HG03064 (cell line): ENCODE measurements around the gene MDC1.
"Not testable (repeated sequence)": the region's sequence is repeated elsewhere in the genome, so short reads cannot be mapped to it uniquely, and the experiment has no call there.

Experiments
- ATAC-seq: cut with Tn5 transposase; IDR thresholded peaks from one replicate; pipeline ENCODE4 v1.9.1; 2021; ENCODE audit warnings: low read depth; ENCODE audit not compliant: unreplicated experiment

The MDC1 gene, protein sequence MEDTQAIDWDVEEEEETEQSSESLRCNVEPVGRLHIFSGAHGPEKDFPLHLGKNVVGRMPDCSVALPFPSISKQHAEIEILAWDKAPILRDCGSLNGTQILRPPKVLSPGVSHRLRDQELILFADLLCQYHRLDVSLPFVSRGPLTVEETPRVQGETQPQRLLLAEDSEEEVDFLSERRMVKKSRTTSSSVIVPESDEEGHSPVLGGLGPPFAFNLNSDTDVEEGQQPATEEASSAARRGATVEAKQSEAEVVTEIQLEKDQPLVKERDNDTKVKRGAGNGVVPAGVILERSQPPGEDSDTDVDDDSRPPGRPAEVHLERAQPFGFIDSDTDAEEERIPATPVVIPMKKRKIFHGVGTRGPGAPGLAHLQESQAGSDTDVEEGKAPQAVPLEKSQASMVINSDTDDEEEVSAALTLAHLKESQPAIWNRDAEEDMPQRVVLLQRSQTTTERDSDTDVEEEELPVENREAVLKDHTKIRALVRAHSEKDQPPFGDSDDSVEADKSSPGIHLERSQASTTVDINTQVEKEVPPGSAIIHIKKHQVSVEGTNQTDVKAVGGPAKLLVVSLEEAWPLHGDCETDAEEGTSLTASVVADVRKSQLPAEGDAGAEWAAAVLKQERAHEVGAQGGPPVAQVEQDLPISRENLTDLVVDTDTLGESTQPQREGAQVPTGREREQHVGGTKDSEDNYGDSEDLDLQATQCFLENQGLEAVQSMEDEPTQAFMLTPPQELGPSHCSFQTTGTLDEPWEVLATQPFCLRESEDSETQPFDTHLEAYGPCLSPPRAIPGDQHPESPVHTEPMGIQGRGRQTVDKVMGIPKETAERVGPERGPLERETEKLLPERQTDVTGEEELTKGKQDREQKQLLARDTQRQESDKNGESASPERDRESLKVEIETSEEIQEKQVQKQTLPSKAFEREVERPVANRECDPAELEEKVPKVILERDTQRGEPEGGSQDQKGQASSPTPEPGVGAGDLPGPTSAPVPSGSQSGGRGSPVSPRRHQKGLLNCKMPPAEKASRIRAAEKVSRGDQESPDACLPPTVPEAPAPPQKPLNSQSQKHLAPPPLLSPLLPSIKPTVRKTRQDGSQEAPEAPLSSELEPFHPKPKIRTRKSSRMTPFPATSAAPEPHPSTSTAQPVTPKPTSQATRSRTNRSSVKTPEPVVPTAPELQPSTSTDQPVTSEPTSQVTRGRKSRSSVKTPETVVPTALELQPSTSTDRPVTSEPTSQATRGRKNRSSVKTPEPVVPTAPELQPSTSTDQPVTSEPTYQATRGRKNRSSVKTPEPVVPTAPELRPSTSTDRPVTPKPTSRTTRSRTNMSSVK (N-terminal part only)

DNA sequence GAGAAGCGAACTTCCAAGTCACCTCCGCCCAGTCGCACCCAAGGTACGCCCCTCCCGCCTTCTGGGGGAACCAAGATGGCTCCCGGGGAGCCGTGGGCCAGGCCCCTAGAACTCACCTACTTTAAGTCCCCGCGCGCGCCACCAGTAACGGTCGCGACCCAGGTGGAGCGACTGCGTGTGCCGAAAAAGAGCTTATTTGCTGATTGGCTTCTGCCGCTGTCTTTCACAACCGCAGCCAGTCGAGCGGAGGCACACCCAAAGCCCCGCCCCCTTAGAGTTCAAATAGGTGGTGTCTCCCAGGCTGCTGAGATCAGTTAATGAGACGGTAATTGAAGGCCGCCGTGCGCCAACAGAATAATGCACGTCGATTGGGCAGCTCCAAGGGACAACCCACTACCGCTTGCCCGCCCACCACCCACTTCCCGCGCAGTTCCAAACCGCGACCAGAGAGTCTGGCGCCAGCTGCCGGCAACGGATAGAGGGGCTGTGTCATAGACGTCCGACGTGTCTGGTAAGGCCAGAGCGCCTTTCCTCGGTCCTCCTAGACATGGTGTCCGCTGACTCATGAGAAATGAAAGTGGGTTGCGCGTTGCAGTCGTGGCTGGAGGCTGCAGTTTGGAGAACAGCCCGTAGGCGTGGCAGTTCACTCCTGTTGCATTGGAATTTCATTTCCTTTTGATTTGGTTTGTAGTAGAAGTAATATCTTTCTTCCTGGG, at the start of gene MDC1:
MDC1 (minus strand) TSS at position 153 of the 716 bp plus-strand sequence. CDS start 2,106 bp downstream, outside the sequence.
- ATAC-seq: peak; percentile 65

DNA sequence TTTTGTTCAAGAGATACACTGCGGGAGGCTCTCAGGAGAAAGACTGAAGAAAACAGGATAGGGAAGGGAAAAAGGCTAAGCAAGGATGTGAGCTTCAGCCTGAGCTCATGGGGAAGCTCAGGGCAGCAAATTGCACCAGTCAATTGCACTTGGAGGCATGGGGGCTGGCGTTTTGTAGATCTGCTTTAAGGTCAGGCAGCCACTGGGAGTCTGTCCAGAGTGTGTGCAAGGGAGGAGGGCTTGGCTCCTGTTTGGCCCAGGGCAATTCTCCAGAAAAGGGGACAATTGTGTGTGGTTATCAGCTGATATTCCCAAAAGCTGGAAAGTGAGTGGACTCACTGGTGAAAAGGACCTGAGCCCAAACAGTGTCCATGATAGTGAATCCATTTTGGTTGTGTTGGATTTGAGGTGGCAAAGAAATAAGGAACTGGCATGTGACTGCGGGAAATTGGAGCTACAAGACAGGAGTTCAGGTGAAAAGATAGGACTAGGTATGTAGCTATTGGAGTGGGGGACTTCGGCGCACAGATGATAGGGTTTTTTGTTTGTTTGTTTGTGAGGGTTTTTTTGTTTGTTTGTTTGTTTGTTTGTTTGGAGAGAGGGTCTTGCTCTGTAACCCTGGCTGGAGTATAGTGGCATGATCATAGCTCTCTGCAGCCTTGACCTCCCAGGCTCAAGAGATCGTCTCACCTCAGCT, 49.5 kb upstream of the MDC1 start:
- no peak for ATAC-seq

DNA sequence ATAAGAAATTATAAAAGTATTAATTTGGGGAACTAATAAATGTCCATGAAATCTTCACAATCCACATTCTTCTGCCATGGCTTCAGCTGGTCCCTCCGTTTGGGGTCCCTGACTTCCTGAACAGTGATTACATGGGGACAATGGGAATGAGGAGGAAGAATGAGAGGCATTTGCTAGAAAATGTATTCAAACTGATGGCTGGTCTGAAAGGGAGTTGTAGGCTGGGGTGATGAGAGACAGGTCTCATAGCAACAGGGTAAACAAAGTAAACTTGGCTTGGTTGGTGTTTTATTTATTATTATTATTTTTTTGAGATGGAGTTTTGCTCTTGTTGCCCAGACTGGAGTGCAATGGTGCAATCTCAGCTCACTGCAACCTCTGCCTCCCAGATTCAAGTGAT, 48.4 kb upstream of the MDC1 start:
- not testable (repeated sequence) for ATAC-seq

DNA sequence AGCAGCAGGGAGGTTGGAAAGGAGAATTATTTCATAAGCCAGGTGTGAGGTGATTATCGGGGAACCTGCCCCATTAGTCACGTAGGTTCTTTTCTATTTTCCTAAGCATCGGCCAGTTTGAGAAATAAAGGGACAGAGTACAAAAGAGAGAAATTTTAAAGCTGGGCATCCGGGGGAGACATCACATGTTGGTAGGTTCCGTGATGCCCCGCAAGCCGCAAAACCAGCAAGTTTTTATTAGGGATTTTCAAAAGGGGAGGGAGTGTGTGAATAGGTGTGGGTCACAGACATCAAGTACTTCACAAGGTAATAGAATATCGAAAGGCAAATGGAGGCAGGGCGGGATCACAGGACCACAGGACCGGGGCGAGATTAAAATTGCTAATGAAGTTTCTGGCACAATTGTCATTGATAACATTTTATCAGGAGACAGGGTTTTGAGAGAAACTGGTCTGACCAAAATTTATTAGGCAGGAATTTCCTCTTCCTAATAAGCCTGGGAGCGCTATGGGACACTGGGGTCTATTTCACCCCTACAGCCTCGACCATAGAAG, 47.5 kb upstream of the MDC1 start:
- ATAC-seq: not testable (repeated sequence)

DNA sequence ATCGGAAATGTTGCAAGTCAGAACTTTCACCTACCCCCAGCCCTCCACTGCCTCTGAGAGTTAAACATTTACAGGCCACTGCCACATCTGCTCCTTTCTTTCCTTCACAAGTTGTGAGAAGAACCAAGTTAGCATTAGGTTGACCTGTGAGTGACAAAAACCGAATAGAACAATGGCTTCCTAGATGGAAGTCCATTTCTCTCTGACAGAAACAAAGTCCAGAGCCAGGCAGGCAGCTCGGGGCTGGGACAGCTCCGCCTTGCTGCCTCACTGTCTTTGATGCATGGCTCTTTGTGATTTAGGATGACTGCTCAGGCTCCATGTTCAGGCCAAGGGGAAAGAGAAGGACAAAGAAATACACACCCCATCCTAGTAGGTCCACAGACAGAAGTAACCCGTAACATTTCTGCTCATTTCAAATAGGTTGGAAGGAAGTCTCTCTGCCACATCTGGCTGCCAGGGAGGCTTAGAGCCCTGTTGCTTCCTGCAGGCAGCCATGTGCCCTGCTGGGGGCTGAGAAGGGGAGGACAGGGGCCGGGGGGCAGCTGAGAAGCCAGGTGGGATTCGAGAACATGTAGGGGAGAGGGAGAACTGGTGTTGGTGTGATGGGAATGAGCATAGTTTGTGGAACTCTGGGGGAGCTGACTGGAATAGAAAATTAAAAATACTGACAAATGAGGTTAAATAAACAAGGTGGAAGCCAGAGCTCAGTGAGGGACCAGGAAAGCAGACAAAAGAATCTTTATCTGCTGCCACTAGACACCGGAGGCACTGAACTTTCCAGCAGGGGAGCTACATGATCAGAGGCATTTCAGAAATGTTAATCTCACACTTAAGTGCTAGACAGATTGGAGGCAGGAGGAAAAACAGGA, 46.8 kb upstream of the MDC1 start:
- ATAC-seq: no peak

DNA sequence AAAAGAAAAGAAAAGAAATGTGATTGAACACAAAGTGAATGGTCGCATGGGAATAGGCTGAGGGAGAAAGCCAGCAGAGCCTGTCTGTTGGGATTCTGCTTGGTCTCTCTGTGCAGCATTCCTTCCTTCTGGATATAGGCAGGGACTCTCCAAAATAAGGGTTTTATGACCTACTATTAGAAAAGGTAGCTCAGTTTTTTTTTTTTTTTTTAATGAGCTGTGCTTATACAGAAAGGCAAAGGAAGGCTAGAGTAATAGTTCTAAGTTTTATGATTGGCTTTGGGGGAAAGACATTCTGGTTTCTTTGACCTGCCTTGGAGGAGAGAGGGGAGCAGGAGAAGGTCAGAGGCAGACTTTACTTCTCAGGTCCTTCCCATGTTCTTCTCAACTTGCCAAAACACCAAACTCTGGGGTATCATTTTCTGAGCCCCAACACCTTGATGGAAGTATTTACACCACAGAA, 46.1 kb upstream of the MDC1 start:
- ATAC-seq: no peak

DNA sequence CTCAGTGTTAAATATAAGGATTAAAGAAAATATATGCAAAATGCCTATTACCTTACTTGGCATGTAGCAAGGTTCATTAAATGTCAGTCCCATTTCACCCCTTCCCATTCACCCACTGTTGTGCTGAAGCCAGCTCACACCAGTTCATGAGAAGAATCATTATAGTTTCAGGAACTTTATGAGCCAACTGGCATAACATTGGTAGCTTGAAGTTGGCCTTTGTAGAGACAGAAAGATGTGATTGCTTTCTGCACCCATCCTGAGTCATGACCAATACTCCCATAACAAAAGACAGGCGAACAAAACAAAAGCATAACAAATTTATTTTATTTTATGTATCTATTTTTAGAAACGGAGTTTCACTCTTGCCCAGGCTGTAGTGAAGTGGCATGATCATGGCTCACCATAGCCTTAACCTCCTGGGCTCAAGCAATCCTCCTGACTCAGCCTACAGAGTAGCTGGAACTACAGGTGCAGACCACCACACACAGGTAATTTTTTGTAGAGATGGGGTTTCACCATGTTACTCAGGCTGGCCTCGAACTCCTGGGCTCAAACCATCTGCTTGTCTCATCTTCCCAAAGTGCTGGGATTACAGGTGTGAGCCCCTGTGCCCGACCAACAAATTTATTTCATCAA, 44.8 kb upstream of the MDC1 start:
- ATAC-seq: no peak

DNA sequence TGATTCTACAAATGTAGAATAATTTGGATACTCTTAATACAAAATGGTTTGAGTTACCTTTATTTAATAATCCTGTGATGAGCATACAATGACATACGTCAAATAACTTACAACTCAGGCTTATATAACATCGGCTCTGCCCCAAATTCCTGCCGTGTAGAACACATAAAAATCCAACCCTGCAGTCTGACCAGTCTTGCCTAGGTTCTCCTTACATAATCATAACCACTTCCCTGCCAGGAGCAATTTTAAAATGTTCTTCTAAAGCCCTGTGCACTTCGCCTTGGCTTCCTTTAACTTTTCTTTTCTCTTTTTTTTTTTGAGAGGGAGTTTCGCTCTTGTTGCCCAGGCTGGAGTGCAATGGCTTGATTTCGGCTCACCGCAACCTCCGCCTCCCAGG, 43.5 kb upstream of the MDC1 start:
- ATAC-seq: no peak

DNA sequence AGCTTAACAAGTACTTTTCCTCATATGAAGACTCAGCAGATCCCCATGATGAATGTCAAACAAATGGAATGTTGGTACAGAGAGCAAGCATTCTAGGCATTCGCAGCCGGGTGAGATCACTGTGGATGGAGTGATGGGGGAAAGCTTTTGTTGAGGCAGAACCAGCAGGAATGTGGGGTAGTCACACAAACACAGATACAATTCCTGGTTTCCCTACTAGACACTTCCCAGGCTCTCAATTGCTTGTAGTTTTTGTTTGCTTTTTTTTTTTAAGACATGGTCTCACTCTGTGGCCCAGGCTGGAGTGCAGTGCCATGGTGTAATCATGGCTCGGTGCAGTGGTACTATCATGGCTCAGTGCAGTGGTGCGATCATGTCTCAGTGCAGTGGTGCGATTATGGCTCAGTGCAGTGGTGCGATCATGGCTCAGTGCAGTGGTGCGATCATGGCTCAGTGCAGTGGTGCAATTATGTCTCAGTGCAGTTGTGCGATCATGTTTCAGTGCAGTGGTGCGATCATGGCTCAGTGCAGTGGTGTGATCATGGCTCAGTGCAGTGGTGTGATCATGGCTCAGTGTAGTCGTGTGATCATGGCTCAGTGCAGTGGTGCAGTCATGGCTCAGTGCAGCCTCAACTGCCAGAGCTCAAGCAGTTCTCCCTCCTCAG, 42.6 kb upstream of the MDC1 start:
- ATAC-seq: no peak

DNA sequence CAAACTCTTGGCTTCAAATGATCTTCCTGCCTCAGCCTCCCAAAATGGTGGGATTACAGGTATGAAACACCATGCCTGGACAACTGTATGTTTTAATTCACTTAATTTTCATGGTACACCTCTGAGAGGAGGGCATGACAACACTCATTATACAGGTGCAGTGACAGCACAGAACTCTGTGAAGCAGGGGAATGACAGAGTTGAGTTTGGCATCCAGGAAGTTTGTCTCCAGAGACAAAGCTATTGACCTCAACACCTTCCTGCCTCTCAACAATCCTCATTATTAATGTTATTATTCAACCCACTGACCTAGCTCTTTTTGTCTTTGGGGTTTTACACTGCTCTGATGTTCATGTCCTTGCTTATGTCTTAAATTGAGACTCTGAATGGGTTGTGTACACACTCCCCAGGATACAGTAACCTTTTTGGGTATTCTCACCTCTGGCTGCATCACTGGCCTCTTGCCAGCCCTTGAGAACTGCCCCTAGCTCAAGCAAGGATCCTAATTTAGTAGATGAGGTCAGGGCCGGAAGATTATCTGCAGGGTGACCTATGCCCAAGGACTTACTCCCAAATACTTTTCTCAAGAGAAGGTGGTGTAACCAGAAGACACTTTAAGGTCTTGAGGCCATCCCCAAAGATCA, 40.3 kb upstream of the MDC1 start:
- no peak for ATAC-seq

DNA sequence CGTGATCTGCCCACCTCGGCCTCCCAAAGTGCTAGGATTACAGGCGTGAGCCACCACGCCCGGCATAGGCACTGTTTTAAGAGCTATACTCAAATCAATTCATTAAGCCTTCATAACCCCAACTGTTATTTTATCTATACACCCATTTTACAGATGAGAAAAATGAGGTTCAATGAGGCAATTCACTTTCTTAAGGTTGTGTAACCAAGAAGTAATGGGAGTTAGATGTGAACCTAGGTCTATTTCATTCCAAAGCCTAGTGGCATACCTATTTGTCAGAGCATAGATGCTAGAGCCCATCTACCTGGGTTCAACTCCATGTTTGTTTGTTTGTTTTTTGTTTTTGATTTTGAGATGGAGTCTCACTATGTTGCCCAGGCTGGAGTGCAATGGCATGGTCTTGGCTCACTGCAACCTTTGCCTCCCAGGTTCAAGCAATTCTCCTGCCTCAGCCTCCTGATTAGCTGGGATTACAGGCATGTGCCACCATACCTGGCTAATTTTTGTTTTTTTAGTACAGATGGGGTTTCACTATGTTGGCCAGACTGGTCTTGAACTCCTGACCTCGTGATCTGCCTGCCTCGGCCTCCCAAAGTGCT, 39.4 kb upstream of the MDC1 start:
- ATAC-seq: not testable (repeated sequence)

DNA sequence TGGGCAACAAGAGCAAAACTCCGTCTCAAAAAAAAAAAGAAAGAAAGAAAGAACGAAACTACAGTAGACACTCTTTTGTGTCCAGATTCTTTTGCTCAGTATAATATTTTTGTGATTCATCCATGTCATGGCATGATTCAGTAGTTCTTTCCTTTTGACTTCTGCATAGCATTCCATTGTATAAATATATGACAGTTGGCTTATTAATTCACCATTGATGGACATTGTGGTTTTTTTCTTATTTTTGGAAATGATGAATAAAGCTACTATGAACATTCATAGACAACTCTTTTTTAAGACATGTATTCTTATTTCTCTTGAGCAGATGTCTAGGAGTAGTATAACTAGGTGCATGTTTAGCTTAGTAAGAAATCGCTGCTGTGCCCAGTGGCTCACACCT, 37.5 kb upstream of the MDC1 start:
- ATAC-seq: no peak

DNA sequence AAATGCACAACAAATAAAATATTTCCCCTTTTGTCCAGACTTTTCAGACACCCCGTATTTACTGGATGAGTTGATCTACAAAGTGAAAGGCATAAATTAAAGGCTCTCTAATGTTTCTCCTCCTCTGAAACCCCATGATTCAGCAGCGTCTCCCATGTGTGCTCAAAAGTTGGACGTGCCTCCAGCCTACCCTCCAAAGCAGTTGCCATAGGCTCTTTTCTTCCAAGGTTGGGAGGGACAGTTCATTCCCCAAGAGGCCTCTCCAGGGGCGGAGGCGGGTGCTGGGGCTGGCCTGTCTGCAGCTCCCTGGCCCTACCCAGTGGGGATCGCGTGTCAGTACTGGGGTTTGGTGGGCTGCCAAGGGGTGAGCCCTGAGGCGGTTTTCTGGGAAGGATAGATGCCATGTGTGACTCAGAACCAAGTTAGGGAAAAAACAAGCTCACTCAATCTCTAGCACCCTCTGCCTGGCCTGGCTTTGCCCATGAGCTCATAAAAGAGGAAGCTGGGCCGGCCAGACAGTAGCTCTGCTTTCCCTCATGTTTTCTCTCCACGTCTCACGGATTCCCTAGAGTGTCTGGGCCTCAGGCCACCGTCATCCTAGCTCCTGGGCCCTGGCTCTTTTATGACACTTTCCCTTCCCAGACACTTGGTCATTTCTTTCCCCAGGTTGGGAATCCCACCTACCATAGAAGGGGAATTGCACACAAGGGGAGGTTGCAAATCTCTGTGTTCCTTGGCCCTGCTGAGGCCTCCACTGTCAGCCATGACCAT, 35.3 kb upstream of the MDC1 start:
- no peak for ATAC-seq

DNA sequence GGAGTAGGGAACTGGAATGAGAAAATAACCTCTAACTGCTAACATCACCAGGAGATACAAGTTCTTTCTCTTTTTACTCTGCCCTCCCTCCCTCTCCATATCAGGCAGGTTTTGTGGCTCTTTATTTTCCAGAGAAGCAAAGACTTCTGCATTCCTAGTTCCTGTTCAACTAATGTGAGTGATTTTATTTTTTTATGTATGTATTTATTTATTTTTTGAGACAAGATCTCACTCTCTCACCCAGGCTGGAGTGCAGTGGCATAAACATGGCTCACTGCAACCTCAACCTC, 33.2 kb upstream of the MDC1 start:
- no peak for ATAC-seq

DNA sequence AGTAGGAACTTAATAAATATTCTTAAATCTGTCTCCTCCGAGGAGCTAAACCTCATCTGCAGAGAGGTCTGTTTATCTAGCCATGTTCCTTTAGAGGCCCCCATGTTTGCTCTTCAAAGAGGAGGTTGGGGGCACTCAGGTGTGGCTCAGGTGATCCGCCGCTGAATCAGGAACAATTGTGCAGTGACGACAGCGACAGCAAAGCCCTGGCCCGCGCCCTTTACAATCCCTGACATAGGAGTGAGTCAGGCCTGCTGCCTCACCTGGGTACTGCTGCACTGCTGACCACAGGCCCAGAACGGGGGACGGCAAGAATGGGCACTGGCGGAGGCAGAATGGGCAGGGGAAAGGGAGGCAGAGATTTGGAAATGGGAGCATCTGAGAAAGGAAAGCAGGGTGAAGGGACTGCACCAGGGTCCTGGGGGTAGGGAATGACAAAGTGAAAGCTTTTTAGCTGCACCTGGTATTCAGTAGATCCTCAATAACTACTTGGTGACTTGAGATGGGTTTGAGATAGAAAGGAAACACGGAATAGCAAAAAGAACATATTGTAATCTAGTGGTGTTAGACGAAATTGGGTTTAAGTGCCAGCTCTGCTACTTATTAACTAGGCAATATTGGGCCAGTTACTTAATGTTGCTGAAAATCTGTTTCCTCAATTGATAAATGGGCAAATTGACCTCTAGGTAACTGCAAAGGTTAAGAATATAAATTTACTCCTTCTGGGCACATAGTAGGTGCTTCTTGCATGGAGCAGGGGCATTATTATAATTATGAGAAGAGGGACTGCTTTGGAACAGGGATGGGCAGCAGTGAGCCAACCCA, 32.7 kb upstream of the MDC1 start:
- no peak for ATAC-seq
